NCI-H460 (cell line): Measurements from ENCODE around the gene SCLT1. TPM values are rescaled to one million over a fixed set of nuclear protein-coding genes. Genes with fewer than 3 reads are reported as not detected.
"Not testable (repeated sequence)": the region's sequence is repeated elsewhere in the genome, so short reads cannot be mapped to it uniquely, and the experiment has no call there.

ENCODE experiments used
- DNase-seq: peaks from one replicate; pipeline ENCODE4 v3.0.0-alpha.2; 2016; ENCODE audit warnings: low read depth; ENCODE audit errors: extremely low read depth
- polyA plus RNA-seq: library from polyadenylated mRNA; depleted of rRNA; stranded (reverse); fragments of >200 nt; gene quantifications from 2 replicates; pipeline ENCODE4 v1.2.3, GENCODE V29; 2014; cell fraction: nucleus; rRNA removed
- total RNA-seq: library from RNA; depleted of rRNA; stranded (reverse); fragments of >200 nt; shearing (Covaris generic); gene quantifications from 2 replicates; pipeline ENCODE4 v1.2.3, GENCODE V29; 2014; rRNA removed

SCLT1 gene
- total RNA-seq, result 15.5 and 17.1 TPM in 2 replicates
- 11.5 and 16.9 TPM in 2 replicates for polyA plus RNA-seq

GRCh38 chr4:129093191-129093920 is at the start of gene SCLT1:
TSS of gene SCLT1 (minus strand) at chr4:129093539. CDS start at chr4:129093103, 436 bp downstream.
- peak; percentile 98 for DNase-seq

- no peak for DNase-seq
These were observed 47.2 kb upstream of the SCLT1 start for GRCh38 chr4:129140521-129140920.

- no peak for DNase-seq
These were observed 45.6 kb upstream of the SCLT1 start for GRCh38 chr4:129138810-129139496.

- no peak for DNase-seq
These were observed 43.1 kb upstream of the SCLT1 start for GRCh38 chr4:129136433-129136832.

GRCh38 chr4:129131343-129131742 is 38.0 kb upstream of the SCLT1 start:
- no peak for DNase-seq

GRCh38 chr4:129129143-129129542 is 35.8 kb upstream of the SCLT1 start:
- DNase-seq, result no peak

- not testable (repeated sequence) for DNase-seq
These were observed 33.3 kb upstream of the SCLT1 start for GRCh38 chr4:129126614-129127013.

GRCh38 chr4:129117705-129118104 is 24.4 kb upstream of the SCLT1 start:
- DNase-seq, result no peak

- DNase-seq, result no peak
These were observed 20.6 kb upstream of the SCLT1 start for GRCh38 chr4:129113919-129114318.

GRCh38 chr4:129113434-129113833 is 20.1 kb upstream of the SCLT1 start:
- no peak for DNase-seq

- DNase-seq, result no peak
These were observed 18.6 kb upstream of the SCLT1 start for GRCh38 chr4:129111919-129112318.

GRCh38 chr4:129110931-129111330 is 17.6 kb upstream of the SCLT1 start:
- no peak for DNase-seq

- DNase-seq, result no peak
These were observed 16.9 kb upstream of the SCLT1 start for GRCh38 chr4:129109965-129110824.

- no peak for DNase-seq
These were observed 5.2 kb upstream of the SCLT1 start for GRCh38 chr4:129098531-129099001.

- peak; percentile 53 for DNase-seq
These were observed 2.6 kb upstream of the SCLT1 start, which contains the start of gene C4orf33 for GRCh38 chr4:129095811-129096454. TSS of gene C4orf33 (plus strand) at chr4:129096152. CDS start at chr4:129102611, 6,459 bp downstream.

- no peak for DNase-seq
These were observed 1.0 kb upstream of the SCLT1 start for GRCh38 chr4:129094347-129094746.

- no peak for DNase-seq
These were observed 628 bp downstream of the SCLT1 start for GRCh38 chr4:129092631-129093190.

GRCh38 chr4:129087516-129087915 is 5.8 kb downstream of the SCLT1 start:
- no peak for DNase-seq

GRCh38 chr4:129085472-129085871 is 7.9 kb downstream of the SCLT1 start:
- no peak for DNase-seq

- no peak for DNase-seq
These were observed 11.0 kb downstream of the SCLT1 start for GRCh38 chr4:129082302-129082701.
